ENCODE data around the gene USP25.

The USP25 gene

GRCh38 chr21:15815285-15815684 lies 85.5 kb downstream of the USP25 start:
- DNase-seq, result no peak

GRCh38 chr21:15820327-15820726 lies 90.5 kb downstream of the USP25 start:
- DNase-seq, result no peak

- no peak for DNase-seq
These were observed 91.1 kb downstream of the USP25 start for GRCh38 chr21:15820852-15821379.

- no peak for DNase-seq
These were observed 93.8 kb downstream of the USP25 start for GRCh38 chr21:15823486-15824150.

- DNase-seq, result no peak
These were observed 95.9 kb downstream of the USP25 start for GRCh38 chr21:15825700-15826099.

GRCh38 chr21:15826147-15826780 lies 96.5 kb downstream of the USP25 start:
- DNase-seq, result peak; percentile 13 to 15

GRCh38 chr21:15826908-15827601 lies 97.3 kb downstream of the USP25 start:
- DNase-seq, result no peak

- DNase-seq, result no peak
These were observed 101.7 kb downstream of the USP25 start for GRCh38 chr21:15831497-15831896.

- peak; percentile 3 to 47 for DNase-seq
These were observed 107.9 kb downstream of the USP25 start for GRCh38 chr21:15837645-15838044.

- DNase-seq, result no peak
These were observed 109.2 kb downstream of the USP25 start for GRCh38 chr21:15839026-15839425.

GRCh38 chr21:15839601-15840000 lies 109.8 kb downstream of the USP25 start:
- DNase-seq, result no peak

- DNase-seq, result no peak
These were observed 110.6 kb downstream of the USP25 start for GRCh38 chr21:15840406-15840805.

GRCh38 chr21:15841856-15842564 lies 112.2 kb downstream of the USP25 start:
- DNase-seq, result no peak

GRCh38 chr21:15842565-15842880 lies 112.7 kb downstream of the USP25 start:
- DNase-seq, result no peak

GRCh38 chr21:15843766-15844165 lies 114.0 kb downstream of the USP25 start:
- DNase-seq, result no peak

GRCh38 chr21:15848634-15849560 lies 119.1 kb downstream of the USP25 start:
- no peak for DNase-seq

GRCh38 chr21:15849927-15850326 lies 120.1 kb downstream of the USP25 start:
- no peak for DNase-seq

GRCh38 chr21:15850645-15851044 lies 120.9 kb downstream of the USP25 start:
- no peak for DNase-seq

- DNase-seq, result no peak
These were observed 122.4 kb downstream of the USP25 start for GRCh38 chr21:15852146-15852545.

- DNase-seq, result no peak
These were observed 123.3 kb downstream of the USP25 start for GRCh38 chr21:15853126-15853525.

GRCh38 chr21:15856813-15857212 lies 127.0 kb downstream of the USP25 start:
- no peak for DNase-seq

GRCh38 chr21:15857740-15858139 lies 128.0 kb downstream of the USP25 start:
- DNase-seq, result no peak
